GM19043 (cell line): ENCODE data around the gene PLOD3.
"Not testable (repeated sequence)": the region's sequence is repeated elsewhere in the genome, so short reads cannot be mapped to it uniquely, and the experiment has no call there.

Experiments used
- ATAC-seq: cut with Tn5 transposase; IDR thresholded peaks from one replicate; pipeline ENCODE4 v1.9.1; 2021; ENCODE audit warnings: low read depth; ENCODE audit not compliant: unreplicated experiment

PLOD3 gene

GRCh38 chr7:101216001-101216859 is 1.2 kb downstream of the PLOD3 start:
- no peak for ATAC-seq

- no peak for ATAC-seq
These were observed 5.4 kb downstream of the PLOD3 start for GRCh38 chr7:101212014-101212413.

- ATAC-seq, result no peak
These were observed 5.9 kb downstream of the PLOD3 start for GRCh38 chr7:101211501-101211900.

- ATAC-seq, result no peak
These were observed 7.2 kb downstream of the PLOD3 start for GRCh38 chr7:101210143-101210542.

- no peak for ATAC-seq
These were observed 8.6 kb downstream of the PLOD3 start for GRCh38 chr7:101208794-101209193.

- ATAC-seq, result no peak
These were observed 9.9 kb downstream of the PLOD3 start for GRCh38 chr7:101207459-101207858.

GRCh38 chr7:101206665-101207042 is 10.7 kb downstream of the PLOD3 start:
- no peak for ATAC-seq

- ATAC-seq, result no peak
These were observed 11.3 kb downstream of the PLOD3 start for GRCh38 chr7:101205901-101206664.

- ATAC-seq, result not testable (repeated sequence)
These were observed 13.3 kb downstream of the PLOD3 start for GRCh38 chr7:101203740-101204738.

GRCh38 chr7:101202603-101202918 is 14.8 kb downstream of the PLOD3 start:
- no peak for ATAC-seq

- no peak for ATAC-seq
These were observed 15.4 kb downstream of the PLOD3 start for GRCh38 chr7:101201695-101202602.

- no peak for ATAC-seq
These were observed 16.4 kb downstream of the PLOD3 start, which contains the start of gene MOGAT3 for GRCh38 chr7:101200862-101201599. Gene MOGAT3, minus strand, starts transcription at chr7:101201036. Its CDS starts 182 bp downstream, at chr7:101200854.

- ATAC-seq, result no peak
These were observed 16.9 kb downstream of the PLOD3 start for GRCh38 chr7:101200504-101200861.

- ATAC-seq, result not testable (repeated sequence)
These were observed 17.9 kb downstream of the PLOD3 start for GRCh38 chr7:101199522-101199921.

- no peak for ATAC-seq
These were observed 18.9 kb downstream of the PLOD3 start for GRCh38 chr7:101198476-101198875.

GRCh38 chr7:101197991-101198390 is 19.4 kb downstream of the PLOD3 start:
- ATAC-seq, result no peak

- no peak for ATAC-seq
These were observed 21.5 kb downstream of the PLOD3 start for GRCh38 chr7:101195884-101196283.

GRCh38 chr7:101189109-101189508 is 28.3 kb downstream of the PLOD3 start:
- no peak for ATAC-seq

- ATAC-seq, result no peak
These were observed 30.4 kb downstream of the PLOD3 start for GRCh38 chr7:101186844-101187428.
